HG03520 (cell line): Measurements from ENCODE around the gene TMEM240.
"Not testable (repeated sequence)": the region's sequence is repeated elsewhere in the genome, so short reads cannot be mapped to it uniquely, and the experiment has no call there.

Experiments
- ATAC-seq: cut with Tn5 transposase; IDR thresholded peaks from one replicate; pipeline ENCODE4 v1.9.1; 2021; ENCODE audit warnings: mild to moderate bottlenecking, moderate library complexity; ENCODE audit not compliant: unreplicated experiment

The TMEM240 gene

DNA sequence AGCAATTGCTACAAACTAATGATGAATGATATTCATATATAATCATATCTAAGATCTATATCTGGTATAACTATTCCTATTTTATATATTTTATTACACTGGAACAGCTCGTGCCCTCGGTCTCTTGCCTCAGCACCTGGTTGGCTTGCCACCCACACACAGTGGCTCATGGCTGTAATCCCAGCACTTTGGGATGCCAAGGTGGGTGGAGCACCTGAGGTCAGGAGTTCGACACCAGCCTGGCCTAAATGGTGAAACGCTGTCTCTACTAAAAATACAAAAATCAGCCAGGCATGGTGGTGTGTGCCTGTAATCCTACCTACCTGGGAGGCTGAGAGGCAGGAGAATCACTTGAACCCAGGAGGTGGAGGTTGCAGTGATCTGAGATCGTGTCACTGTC, 34.6 kb downstream of the TMEM240 start:
- not testable (repeated sequence) for ATAC-seq

DNA sequence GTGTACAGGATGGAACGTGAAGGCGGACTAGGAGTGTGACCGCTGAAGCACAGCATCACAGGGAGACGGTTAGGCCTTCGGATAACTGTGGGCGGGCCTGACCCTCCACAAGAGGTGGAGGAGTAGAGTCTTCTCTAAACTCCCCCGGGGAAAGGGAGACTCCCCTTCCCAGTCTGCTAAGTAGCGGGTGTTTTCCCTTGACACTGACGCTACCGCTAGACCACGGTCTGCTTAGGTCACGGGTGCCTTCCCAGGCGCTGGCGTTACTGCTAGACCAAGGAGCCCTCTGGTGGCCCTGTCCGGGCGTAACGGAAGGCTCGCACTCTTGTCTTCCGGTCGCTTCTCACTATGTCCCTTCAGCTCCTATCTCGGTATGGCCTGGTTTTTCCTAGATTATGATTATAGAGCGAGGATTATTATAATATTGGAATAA, 35.0 kb downstream of the TMEM240 start:
- ATAC-seq, result not testable (repeated sequence)

DNA sequence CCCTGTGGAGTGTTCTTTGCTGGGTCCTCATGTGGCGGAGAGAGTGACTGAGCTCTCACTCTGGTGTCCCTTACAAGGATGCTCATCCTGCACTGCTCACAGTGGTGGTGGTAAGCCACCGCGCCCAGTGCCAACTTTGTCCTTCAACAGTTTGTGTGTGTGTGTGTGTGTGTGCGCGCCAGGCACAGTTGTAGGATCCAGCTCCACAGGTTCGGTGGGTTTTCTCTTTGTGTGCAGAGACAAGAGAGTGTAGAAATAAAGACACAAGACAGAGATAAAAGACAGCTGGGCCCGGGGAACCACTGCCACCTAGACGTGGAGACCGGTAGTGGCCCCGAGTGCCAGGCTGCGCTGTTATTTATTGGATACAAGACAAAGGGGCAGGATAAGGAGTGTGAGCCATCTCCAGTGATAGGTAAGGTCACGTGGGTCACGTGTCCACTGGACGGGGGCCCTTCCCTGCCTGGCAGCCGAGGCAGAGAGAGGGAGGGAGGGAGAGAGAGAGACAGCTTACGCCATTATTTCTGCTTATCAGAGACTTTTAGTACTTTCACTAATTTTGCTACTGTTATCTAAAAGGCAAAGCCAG, 35.6 kb downstream of the TMEM240 start:
- not testable (repeated sequence) for ATAC-seq

GRCh38 chr1:1495461-1495975, 44.9 kb downstream of the TMEM240 start:
- not testable (repeated sequence) for ATAC-seq

DNA sequence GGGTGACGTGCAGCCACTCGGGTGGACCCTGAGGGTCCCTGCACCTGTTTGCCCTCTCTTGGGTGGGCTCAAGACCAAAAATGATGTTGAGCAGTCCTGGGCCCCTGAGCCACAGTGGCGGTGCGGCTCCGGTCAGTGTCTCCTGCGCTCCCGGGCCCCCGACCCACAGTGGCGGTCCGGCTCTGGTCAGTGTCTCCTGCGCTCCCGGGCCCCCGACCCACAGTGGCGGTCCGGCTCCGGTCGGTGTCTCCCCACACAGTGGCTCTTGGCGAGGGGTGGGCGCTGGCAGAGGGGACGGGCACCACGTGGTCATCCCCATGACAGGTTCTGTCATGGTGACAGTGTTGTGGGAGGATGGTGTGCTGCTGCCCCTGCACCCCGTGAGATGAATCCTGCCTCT, 46.1 kb downstream of the TMEM240 start:
- not testable (repeated sequence) for ATAC-seq

- no peak for ATAC-seq
Measured at GRCh38 chr1:1491601-1492000, 48.8 kb downstream of the TMEM240 start.

- ATAC-seq, result no peak
Measured at GRCh38 chr1:1490633-1491230, 49.7 kb downstream of the TMEM240 start.

DNA sequence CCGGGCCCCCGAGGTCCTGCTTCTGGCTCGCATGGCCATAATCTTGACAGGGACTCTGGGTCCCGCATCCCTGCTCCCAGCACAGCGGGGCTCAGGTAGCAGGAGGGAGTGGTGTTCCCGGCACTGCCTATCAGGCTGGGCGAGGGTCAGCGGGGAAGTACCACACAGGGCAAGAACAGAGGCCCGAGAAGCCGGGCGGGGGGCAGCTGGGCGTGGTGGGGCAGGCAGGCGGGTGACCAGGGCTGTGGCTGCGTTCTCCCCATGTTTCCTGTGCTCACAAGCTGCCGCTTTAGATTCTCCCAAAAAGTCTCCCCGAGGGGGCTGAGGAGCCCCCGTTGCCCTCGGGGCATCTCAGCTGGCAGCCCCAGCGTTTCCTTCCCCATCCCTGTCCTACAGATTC, 50.6 kb downstream of the TMEM240 start:
- ATAC-seq, result no peak

- no peak for ATAC-seq
Measured at GRCh38 chr1:1489231-1489630, 51.2 kb downstream of the TMEM240 start.

DNA sequence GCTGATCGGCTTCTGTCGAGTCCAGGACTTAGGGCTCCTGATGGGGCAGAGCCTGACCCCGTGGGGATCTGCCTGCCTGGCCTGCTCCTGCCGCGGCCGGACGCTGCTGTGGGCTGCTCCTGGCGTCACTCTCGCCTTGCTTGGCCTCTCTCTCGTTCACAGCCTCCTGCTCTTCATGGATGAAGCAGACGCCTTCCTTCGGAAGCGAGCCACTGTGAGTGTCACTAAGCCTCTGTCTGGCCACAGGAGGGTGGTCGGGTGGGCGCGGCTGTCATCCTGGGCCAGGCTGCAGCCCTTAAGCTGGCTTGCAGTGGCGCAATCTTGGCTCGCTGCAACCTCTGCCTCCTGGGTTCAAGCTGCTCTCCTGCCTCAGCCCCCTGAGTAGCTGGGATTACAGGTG, 52.7 kb downstream of the TMEM240 start:
- ATAC-seq, result no peak

DNA sequence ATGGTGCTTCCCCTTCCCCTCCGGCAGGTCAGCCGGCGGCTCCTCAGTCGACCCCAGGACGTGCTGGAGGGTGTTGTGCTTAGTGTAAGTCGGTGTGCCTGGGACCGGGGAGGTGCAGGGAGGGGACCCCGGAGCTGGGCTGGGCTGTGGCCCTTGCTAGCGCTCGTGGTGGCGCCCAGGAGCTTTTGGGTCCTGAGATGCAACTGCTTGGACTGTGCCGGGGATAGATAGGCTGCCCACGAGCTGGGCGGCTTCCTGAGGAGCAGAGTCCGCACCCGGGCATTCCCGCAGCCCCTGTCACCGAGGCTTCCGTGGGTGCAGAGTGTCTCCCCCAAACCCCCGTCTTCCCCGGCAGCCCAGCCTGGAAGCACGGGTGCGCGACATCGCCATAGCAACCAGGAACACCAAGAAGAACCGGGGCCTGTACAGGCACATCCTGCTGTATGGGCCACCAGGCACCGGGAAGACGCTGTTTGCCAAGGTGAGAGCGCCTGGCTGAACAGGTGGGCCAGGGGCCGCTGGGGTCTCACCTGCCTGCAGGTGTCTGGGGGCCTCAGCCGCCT, 54.6 kb downstream of the TMEM240 start:
- not testable (repeated sequence) for ATAC-seq

DNA sequence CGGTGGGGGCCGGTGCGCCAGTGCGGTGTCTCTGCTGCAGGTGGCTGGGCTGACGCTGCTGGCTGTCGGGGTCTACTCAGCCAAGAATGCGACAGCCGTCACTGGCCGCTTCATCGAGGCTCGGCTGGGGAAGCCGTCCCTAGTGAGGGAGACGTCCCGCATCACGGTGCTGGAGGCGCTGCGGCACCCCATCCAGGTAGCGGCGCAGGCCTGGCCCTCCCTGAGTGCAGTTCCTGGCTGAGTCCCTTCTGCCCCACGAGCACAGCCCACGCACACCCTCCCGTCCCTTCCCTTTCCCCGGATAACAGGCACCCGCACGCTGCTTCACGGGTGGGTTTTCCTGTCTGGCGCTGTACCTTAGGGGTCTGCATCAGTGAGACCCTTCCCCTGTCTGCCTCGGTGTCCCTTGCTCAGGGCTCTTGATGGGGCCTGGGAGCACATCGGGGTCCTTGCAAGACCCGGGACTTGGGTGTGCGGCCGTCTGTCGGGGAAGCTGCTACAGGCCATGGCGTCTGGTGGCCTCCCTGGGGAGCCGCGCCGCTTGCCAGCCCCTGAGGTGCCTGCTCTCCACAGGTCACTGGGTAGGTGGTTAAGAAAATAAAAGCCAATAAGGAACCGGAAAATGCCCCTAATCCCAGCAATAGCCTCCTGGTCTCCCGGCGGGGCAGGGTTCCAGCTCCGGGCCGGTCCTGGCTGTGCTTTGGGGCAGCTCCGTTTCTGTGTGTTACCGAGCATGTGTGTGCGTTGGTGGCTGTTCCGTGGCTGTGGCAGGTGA, 55.3 kb downstream of the TMEM240 start:
- ATAC-seq, result not testable (repeated sequence)
